ENCODE data around the gene PLOD1. TPM values are rescaled to one million over a fixed set of nuclear protein-coding genes. Genes with fewer than 3 reads are reported as not detected.
A peak's percentile ranks its signal among the peaks of the same experiment; 100 is the strongest.
"Not testable (repeated sequence)": the region's sequence is repeated elsewhere in the genome, so short reads cannot be mapped to it uniquely, and the experiment has no call there.

The PLOD1 gene
- total RNA-seq, 1 donor from 2014 or later, result 113 TPM

GRCh38 chr1:11888206-11888876, 46.2 kb upstream of the PLOD1 start:
- no peaks in the 10 kb centered on the region for H3K36me3 Mint-ChIP-seq (ENCODE audit: unreplicated experiment)
- TF ChIP-seq CTCF (IDR thresholded peaks at IDR 0.05; ENCODE audit: partially characterized antibody, unreplicated experiment), result no peak
- DNase-seq, result no peak
- H3K4me1 Mint-ChIP-seq (ENCODE audit: low read depth, unreplicated experiment), result peaks cover 8% of the 10 kb centered on the region
- no peak overlapping the region for H3K4me3 Mint-ChIP-seq (ENCODE audit: unreplicated experiment)
- H3K27me3 Mint-ChIP-seq (ENCODE audit: unreplicated experiment), result peaks cover 3% of the 10 kb centered on the region
- no peak overlapping the region for H3K27ac Mint-ChIP-seq (ENCODE audit: unreplicated experiment)
- no peaks in the 10 kb centered on the region for H3K9me3 Mint-ChIP-seq (ENCODE audit: unreplicated experiment)

- Mint-ChIP-seq H3K9me3 (ENCODE audit: unreplicated experiment) (no peaks in the 10 kb centered on the region), H3K4me3 (ENCODE audit: unreplicated experiment) (no peak overlapping the region)
- TF ChIP-seq CTCF (IDR thresholded peaks at IDR 0.05; ENCODE audit: partially characterized antibody, unreplicated experiment), result no peak
Observed at GRCh38 chr1:11888877-11889208, 45.7 kb upstream of the PLOD1 start.

GRCh38 chr1:11891433-11892186, 42.9 kb upstream of the PLOD1 start:
- H3K27ac Mint-ChIP-seq (ENCODE audit: unreplicated experiment), result no peak overlapping the region
- no peak for TF ChIP-seq CTCF (IDR thresholded peaks at IDR 0.05; ENCODE audit: partially characterized antibody, unreplicated experiment)
- H3K9me3 Mint-ChIP-seq (ENCODE audit: unreplicated experiment), result no peaks in the 10 kb centered on the region
- H3K36me3 Mint-ChIP-seq (ENCODE audit: unreplicated experiment), result no peaks in the 10 kb centered on the region
- no peak for DNase-seq
- H3K4me1 Mint-ChIP-seq (ENCODE audit: low read depth, unreplicated experiment), result no peaks in the 10 kb centered on the region
- H3K4me3 Mint-ChIP-seq (ENCODE audit: unreplicated experiment), result no peak overlapping the region
- H3K27me3 Mint-ChIP-seq (ENCODE audit: unreplicated experiment), result peaks cover 3% of the 10 kb centered on the region

More at GRCh38 chr1:11888877-11889208, 45.7 kb upstream of the PLOD1 start:
- Mint-ChIP-seq H3K36me3 (ENCODE audit: unreplicated experiment) (no peaks in the 10 kb centered on the region), H3K27me3 (ENCODE audit: unreplicated experiment) (peaks cover 3% of the 10 kb centered on the region), H3K4me1 (ENCODE audit: low read depth, unreplicated experiment) (peaks cover 8% of the 10 kb centered on the region), H3K27ac (ENCODE audit: unreplicated experiment) (no peak overlapping the region)
- no peak for DNase-seq

- H3K4me1 Mint-ChIP-seq (ENCODE audit: low read depth, unreplicated experiment), result no peaks in the 10 kb centered on the region
- no peak overlapping the region for H3K4me3 Mint-ChIP-seq (ENCODE audit: unreplicated experiment)
- no peaks in the 10 kb centered on the region for H3K36me3 Mint-ChIP-seq (ENCODE audit: unreplicated experiment)
- no peak overlapping the region for H3K27ac Mint-ChIP-seq (ENCODE audit: unreplicated experiment)
- peak; percentile 77 for TF ChIP-seq CTCF (IDR thresholded peaks at IDR 0.05; ENCODE audit: partially characterized antibody, unreplicated experiment)
- H3K27me3 Mint-ChIP-seq (ENCODE audit: unreplicated experiment), result peaks cover 3% of the 10 kb centered on the region
- peak; percentile 77 for DNase-seq
- H3K9me3 Mint-ChIP-seq (ENCODE audit: unreplicated experiment), result no peaks in the 10 kb centered on the region
Observed at GRCh38 chr1:11893907-11894251, 40.6 kb upstream of the PLOD1 start.

- H3K27ac Mint-ChIP-seq (ENCODE audit: unreplicated experiment); H3K36me3 Mint-ChIP-seq (ENCODE audit: unreplicated experiment); H3K27me3 Mint-ChIP-seq (ENCODE audit: unreplicated experiment); H3K9me3 Mint-ChIP-seq (ENCODE audit: unreplicated experiment); H3K4me1 Mint-ChIP-seq (ENCODE audit: low read depth, unreplicated experiment); H3K4me3 Mint-ChIP-seq (ENCODE audit: unreplicated experiment); DNase-seq: not testable (repeated sequence)
Observed at GRCh38 chr1:11894501-11894900, 40.0 kb upstream of the PLOD1 start.

All from glutamatergic neuron (in vitro differentiated cells).